ENCODE data around the gene HOXB1.
A peak's percentile ranks its signal among the peaks of the same experiment; 100 is the strongest.

Gene HOXB1

GRCh38 chr17:48530887-48531272, at the start of gene HOXB1:
Gene HOXB1, minus strand, starts transcription at chr17:48531011. Its CDS starts 107 bp downstream, at chr17:48530904.
- no peak for DNase-seq

DNA sequence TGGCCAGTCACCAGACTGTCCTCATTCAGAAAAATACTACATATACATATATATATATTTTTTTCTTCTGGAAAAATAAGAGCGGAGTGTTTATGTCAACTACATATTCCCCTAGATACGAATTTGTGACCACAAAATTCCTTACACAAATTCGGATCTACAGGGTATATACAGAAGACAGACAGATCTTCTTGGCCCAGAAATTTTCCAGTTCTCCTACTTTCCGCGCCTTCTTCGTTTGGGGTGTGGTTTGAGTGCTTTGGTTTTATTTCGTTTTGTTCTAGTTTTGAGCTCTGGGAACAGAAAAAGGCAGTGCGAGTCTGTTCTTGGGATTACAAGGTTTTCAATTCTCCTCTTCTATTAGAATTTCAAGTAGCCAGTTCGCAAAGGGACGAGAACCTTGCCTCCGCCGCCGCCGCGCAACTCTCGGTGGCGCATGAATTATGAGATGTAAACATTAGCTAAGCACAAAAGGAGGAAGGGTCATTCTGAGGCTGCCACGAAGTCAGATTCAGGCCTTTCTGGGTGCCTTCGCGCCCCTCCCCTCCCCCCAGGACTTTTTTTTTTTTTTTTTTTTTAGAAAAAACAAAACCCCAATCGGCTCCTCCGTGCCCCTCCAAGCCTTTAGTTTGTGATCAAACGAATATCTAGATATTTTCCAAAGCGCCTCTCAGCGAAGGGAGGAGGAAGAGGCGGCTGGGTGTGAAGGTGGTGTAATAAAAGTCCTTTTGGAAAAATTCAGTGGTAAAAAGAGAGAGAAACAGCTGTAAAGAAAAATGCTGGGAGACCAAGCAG, 49.1 kb upstream of the HOXB1 start:
- DNase-seq, result no peak

DNA sequence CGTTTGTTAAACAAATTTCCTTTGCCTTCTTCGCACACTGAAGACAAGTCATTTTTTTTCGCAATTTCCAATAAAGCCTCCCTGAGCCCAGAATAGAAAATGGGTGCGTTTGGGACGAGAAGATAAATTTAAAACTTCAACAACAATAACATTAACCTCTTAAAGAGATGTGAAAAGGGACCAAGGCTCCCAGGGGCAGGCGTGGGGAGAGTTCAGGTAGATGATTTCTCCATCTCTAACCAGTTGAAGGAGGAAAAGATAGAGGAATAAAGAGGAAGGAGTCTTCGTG, 48.6 kb upstream of the HOXB1 start:
- DNase-seq, result no peak

- DNase-seq, result no peak
Observed at GRCh38 chr17:48578616-48579470, 48.0 kb upstream of the HOXB1 start.

GRCh38 chr17:48577946-48578615, 47.3 kb upstream of the HOXB1 start, which contains the start of gene HOXB4:
Gene HOXB4, minus strand, starts transcription at chr17:48578350. Its CDS starts 31 bp downstream, at chr17:48578319.
- peak; percentile 35 for DNase-seq

DNA sequence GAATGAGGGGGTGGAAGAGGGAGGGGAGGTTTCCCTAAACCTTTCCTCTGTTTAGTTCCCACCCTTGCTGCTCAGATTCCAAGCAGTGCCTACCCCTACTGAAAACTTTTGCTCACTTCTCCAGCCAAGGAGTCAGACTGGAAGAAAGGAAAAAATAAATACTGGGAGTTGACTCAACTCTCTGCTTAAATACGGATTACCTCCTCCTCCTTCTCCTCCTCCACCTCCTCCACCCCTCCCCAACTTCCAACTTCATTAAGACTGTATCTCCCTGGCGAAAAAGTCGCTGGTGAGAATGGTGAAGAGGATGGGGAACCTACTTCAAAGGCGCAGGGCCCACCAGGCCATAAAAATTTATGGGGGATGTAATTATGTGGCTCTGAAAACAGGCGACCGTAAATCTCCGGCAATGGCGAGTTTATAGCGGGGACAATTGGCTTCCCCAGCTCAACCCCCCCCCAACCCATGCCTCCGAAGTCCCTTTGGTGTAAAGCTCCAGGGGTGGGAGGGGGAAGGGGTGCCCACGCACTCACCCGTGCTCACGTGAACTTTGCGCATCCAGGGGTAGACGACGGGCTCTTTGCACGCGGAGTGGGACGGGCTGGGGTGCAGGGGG, 46.6 kb upstream of the HOXB1 start:
- DNase-seq, result no peak

- no peak for DNase-seq
Observed at GRCh38 chr17:48576479-48577309, 45.9 kb upstream of the HOXB1 start.

- DNase-seq, result no peak
Observed at GRCh38 chr17:48575673-48576478, 45.1 kb upstream of the HOXB1 start.

- peak; percentile 90 for DNase-seq
Observed at GRCh38 chr17:48575066-48575582, 44.3 kb upstream of the HOXB1 start.

GRCh38 chr17:48574505-48575065, 43.8 kb upstream of the HOXB1 start:
- DNase-seq, result no peak

DNA sequence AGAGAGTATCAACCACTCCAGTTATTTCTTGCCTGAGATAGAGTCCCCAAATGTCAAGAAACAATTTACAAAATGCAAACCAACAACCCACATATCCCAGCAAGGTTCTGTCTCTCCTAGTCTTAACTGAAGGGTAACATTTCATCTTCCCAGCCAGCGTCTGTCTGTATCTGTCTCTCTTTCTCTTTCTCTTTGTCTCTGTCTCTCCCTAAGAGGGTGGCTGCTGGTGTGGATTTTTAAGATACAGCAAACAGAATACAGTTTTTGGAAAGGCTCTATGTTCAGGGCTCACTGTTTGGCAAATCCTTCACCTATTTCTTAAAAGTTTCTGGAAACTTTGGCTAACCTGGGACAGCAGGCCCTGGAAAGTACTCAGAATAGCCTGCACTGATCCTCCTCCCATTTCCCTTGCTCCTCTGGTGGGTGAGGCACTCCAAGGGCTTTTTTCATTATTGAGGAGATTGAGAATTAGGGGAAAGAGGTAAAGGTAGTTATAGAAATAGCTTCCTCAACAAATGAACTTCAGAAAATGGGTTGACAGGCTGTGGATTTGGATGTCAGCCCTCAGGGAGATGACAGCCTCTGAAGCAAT, 41.1 kb upstream of the HOXB1 start:
- DNase-seq, result no peak

DNA sequence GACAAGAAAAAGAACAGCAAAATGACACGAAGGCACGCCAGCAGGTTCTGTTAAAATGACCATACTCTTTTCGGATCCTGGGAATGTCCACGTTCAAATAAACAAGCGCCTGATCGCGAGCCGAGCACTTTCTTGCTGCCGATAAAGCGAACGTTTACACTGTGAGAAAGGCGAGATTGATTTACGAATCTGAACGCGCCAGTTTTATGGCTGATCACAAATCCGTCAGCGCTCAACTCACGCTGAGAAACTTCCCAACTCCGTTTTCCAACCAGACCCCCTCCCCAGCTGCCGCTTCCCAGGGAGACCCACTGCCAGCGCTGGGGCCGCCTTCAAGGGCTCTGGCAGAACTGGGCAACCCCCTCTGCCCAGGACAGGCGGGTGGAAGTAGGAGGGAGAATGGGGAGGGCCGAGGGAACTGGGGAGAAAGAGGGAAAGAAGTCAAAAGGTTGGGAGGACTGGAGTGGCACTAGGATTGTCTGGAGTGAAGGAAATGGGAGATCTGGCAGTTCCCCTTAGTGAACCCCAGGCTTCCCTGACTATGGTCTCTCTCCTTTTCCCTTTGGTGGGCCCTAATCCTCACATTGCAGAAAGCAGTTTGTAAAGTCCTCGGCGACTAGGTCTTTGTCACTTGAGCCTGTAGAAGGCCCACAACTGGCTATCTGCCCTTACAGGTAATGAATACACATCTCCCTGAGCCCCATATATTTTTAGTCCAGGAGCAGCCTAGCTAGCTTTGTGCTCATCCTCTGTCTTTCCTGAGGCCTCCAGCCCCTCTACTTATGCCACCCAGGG, 40.4 kb upstream of the HOXB1 start:
- no peak for DNase-seq

GRCh38 chr17:48570325-48571023, 39.7 kb upstream of the HOXB1 start:
- DNase-seq, result no peak

DNA sequence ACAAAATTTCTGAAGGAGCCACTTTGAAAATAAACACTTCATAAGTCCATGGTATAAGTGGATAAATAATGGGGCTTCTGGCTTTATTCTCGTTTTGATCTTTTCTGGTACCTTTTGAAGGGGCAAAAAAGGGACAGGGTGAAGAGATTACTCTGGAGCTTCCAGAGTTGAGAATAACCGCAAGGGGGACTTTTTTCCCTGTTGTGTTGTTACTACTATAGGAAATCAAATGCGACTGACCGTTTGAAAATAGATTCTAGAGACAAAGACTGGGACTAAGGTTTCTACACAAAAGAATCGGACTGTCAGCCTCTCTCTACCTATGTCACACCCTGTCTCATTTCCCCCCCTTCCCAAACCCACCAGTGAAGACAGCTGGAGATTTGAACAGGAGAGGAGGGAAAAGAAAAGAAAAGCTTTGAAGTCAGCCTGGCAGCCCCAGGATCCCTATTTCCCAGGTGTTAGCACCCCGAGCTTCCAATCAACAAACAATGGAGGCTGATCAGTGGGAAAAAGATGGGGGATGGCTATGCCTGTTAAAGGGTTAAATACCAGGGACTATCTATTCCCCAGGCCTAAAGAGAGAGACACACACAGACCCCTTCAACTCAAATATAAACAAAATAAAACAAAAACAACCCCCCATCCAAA, 39.0 kb upstream of the HOXB1 start:
- DNase-seq, result no peak

GRCh38 chr17:48569240-48569582, 38.4 kb upstream of the HOXB1 start:
- DNase-seq, result no peak

GRCh38 chr17:48568499-48569239, 37.9 kb upstream of the HOXB1 start:
- no peak for DNase-seq

DNA sequence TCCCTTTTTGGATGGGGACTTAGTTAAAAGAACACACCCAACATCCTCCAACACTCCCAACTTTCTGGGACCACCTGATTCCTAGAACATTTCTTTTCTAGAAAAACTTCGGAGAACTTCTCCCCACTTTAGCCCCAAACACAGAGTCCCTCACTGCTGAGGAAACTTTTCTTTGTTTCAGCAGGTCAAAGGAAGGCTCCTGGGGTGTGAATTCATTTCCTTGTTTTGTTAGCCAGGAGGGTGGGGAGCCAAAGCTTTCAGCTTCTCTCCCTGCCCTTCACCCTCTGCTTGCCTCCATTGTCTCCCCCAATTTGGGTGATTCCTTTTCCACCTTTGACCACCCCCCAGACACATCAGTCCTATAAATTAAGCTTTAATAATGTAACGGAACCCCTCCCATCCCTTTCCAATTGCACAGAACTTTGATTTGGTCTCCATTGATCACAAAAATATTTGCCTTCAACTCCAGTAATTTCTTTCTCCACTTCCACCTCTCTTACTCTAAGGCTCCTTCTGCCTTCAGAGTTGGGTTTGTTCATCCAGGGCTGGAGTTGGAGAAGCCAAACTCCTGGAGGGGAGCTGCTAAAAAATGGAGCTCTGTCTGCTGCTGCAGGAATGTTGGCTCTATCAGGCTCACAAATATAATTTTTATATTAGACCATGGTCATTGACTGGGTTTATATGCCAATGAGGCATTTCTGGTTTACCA, 37.0 kb upstream of the HOXB1 start:
- DNase-seq, result no peak

All from DMS153 (cell line).